ENCODE results near the gene GPR26. TPM values are rescaled to one million over a fixed set of nuclear protein-coding genes. Genes with fewer than 3 reads are reported as not detected.
"Not testable (repeated sequence)": the region's sequence is repeated elsewhere in the genome, so short reads cannot be mapped to it uniquely, and the experiment has no call there.

The GPR26 gene
- total RNA-seq, 1 donor from 2014 or later: not detected

DNA sequence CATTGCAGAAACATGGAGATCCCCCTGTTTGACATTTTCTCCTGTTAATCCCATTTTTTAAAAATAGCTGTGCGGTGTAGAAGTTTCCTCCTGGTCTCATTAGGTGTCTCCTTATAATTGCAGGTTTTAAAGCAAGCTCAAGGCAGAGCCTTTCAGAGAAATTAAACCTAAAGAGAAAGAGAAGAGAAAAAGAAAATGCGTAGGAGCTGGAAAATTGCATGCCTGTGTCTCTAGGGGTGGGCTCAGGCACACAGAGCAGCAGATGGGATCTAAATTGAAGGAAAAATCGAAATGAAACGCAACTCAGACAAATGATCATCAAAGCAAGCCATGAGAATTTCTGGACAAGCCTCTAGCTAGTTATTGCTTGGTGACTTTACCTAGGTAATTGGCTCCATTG, 40.1 kb downstream of the GPR26 start:
- no peak for DNase-seq (ENCODE audit: low read depth in 2 of 2)

DNA sequence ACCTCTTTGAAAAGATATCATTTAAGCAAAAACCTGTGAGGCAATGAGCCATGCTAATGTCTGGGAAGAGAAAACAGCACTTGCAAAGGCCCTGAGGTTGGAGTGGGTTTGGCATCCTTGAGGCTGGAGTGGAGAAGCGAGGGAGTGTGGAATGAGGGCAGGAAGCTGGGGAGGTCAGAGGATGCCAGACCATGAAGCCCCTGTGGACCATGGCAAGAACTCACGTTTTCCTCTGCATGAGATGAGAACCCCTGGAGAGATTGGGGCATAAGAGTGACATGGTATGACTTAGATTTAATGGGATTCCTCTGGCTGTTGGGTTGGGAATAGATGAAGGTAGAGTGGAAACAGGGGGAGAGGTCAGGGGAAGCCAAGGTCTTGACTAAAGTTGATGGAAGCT, 49.4 kb downstream of the GPR26 start:
- DNase-seq (ENCODE audit: low read depth in 2 of 2): no peak

DNA sequence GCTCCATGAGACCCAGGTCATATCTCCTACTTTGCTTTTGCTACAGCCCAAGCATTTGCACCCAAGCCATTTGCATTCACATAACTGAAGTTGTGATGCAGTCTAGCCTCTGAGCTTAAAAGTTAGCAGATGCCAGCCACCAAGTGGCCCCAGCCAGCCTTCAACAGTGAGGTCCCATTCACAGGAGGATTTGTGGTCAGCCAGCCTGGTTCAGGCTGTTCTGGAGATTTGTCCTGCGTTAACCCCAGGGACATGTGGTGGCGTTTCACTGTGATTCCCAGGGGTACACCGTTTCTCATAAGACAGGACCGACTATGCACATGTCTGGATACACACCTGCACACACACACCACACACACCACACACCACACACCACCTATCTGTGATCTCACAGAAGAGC, 51.2 kb downstream of the GPR26 start:
- DNase-seq (ENCODE audit: low read depth in 2 of 2): no peak

DNA sequence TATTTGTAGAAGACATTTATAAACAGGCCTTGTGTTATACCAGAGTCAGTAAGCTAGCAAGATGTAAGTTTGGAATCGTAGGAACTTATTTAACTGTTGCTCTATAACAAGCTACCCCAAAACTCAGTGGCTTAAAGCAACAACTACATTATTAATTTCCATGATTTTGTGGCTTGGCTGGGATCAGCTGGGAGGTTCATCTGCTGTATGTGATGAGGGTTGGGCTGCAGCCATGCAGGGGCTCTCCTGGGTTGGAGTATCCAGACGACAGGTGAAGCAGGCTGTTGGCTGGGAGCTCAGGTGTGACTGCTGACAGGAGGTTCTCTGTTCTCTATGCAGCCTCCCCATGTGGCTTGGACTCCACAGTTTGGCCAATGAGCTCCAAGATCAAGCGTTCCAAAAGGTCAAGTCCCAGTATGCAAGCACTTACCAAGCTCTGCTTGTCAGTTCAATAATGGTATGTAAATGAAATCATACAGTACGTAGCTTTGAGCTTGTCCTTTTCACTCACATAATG, 52.4 kb downstream of the GPR26 start:
- DNase-seq (ENCODE audit: low read depth in 2 of 2): no peak

- DNase-seq (ENCODE audit: low read depth in 2 of 2): no peak
Observed at GRCh38 chr10:123720536-123720935, 54.4 kb downstream of the GPR26 start.

DNA sequence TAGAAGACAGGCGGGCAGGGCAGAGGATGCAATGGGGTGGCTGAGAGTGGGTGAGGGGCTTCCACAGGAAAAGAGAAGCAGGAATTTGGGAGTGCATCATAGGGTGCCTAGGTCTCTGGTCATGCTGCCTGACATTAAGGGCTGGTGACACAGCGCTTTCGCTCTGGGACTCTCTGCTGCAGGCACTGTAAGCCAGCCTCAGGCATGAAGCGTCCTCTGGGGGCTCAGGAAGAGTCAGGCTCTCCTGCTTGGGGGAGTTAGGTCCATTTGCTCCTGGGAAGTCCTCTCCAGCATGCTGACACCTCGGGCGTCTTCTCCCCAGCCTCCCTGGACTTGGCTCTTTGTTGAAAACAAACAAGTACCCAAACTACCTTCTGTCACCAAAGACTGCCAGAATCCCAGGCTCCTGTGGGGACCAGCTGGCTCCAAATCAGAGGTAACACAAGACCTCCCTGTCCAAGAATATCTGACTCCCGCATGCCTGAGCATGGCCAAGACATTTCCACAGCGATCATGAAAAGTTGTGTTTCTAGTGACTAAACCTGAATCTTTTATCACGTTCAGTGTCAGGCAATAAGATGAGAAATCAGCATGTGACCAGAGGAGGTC, 55.4 kb downstream of the GPR26 start:
- no peak for DNase-seq (ENCODE audit: low read depth in 2 of 2)

- DNase-seq (ENCODE audit: low read depth in 2 of 2): no peak
Observed at GRCh38 chr10:123722351-123722750, 56.2 kb downstream of the GPR26 start.

DNA sequence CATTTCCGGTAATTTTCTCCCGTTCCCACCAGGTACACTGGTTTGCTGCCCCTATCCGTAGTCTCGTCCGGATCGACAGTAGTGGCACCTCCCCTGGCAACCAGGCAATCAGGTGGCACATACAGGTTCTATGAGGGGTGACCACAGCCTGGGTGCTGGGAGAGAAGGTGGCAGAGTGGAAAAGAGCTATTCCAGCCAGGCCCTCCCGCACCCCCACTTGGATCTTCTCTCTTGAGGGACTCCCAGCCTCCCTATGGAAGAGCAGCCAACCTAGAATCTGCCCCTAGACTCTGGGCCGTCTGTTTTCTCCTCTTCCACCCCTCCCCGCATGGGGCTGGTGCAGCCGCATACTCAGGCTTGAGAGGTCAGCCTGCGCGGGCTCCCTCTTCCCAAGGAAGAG, 58.6 kb downstream of the GPR26 start:
- DNase-seq (ENCODE audit: low read depth in 2 of 2): no peak

DNA sequence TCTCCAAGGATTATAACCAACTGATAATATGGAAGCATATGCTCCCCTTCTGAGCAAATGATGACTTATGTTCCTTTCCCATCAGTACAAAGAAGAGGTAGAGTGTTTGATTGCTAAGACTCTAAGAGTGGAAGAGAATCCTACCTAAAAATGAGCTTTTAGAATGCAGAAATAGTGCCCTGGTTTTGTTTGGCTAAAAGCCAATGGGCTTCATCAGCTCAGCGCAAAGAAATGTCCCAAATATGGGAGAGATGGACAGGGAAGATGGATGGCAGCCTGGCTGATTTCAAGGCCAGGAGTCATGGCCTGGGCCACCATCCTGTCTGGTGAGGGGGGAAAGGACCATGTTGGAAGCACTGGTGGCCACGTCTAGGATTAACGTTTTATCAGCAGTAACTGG, 60.2 kb downstream of the GPR26 start:
- DNase-seq (ENCODE audit: low read depth in 2 of 2): no peak

GRCh38 chr10:123726836-123727235, 60.7 kb downstream of the GPR26 start:
- DNase-seq (ENCODE audit: low read depth in 2 of 2): no peak

DNA sequence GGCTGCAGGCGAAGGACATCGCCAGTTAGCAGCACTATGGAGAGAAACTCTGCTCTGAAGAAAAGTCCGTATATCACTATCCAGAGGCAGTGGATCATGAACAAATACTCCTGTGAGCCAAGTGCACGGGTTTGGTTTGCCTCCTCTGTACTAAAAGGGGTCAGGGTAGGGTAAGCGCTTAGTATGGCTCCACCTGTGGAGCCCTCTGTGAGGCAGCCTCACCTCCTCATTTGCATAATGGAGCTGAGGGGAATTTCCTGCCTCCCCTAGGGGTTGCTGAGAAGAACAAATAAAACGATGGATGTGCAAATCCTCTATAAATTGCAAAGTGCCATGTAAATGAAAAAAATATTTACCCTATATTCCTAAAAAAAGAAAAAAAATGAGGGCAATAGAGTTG, 63.4 kb downstream of the GPR26 start:
- no peak for DNase-seq (ENCODE audit: low read depth in 2 of 2)

GRCh38 chr10:123736917-123737316, 70.8 kb downstream of the GPR26 start:
- DNase-seq (ENCODE audit: low read depth in 2 of 2): not testable (repeated sequence)

GRCh38 chr10:123741146-123741545, 75.0 kb downstream of the GPR26 start:
- DNase-seq (ENCODE audit: low read depth in 2 of 2): no peak

DNA sequence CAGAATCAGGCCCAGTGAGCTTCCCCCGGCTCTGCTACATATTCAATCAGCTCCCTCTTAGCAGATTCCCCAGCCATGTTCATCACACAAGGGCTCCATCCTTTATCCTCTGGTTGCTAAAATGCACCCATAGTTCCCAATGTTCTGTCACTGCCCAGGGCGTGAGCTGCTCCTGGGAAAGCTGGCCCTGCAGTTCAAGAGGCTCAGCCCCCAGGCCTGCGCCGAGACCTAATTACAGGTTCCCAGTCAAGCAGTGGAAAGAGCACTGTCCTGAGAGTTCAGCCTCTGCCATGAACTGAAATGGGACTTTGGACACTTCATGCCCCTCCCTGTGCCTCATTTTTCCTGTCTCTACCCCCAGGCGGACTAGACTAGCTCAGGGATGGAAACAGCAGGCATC, 75.6 kb downstream of the GPR26 start:
- no peak for DNase-seq (ENCODE audit: low read depth in 2 of 2)

GRCh38 chr10:123742751-123743440, 76.7 kb downstream of the GPR26 start:
- DNase-seq (ENCODE audit: low read depth in 2 of 2): peak in 1 of 2 donors; percentile 2

DNA sequence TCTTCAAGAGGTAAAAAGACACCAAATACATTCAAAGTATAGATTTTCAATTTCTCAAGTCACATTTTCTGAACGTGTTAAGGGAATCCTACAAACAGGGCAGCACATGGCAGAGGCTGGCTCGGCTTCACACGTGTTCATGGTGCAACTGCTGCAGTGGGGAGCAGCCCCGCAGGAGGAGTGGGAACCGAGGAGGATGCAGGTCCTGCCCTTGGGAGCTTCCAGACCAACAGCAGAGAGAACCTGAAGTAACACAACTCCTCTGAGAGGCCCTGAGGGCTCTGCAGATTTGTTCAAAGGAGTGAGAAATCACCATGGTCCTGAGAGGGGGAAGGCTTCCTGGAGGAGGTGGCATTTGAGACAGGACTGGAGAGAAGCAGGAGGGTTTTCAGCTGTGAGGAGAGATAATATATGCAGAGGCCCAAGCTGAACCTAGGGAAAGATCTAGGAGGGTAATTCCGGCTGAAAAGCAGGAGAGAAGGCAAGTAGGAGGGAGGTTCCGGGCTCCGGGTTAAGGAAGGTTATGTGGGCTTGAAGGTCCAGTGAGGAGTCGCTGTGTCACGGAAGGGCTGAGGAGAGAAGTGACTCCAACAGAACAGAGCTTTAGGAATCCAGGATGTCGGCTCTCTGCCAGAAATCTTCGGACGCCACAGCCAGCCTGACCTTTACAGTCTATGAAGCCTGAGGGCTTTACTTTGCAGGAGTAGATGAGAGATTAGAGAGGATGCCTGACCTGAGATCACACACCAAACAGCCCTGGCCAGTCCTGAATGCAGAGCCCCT, 77.5 kb downstream of the GPR26 start:
- DNase-seq (ENCODE audit: low read depth in 2 of 2): no peak

DNA sequence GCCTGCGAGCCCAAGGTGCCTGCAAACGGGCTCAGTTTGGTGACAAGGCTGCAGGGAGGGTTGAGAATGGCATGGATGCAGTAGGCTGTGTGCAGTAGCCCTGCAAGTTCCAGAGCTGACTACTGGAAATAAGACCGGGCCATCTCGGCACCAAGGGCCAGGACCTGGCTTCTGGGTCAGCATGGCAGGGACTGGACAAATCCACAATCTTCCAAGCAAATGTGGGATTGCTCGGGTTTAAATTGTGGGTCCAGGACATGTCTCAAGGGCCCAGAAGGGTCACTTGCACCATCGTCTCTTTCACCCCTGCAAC, 78.0 kb downstream of the GPR26 start:
- DNase-seq (ENCODE audit: low read depth in 2 of 2): no peak

Other genes starting within 250 kb of the GPR26 start
- 0.25 and 0.26 TPM in 2 replicates for gene CPXM2, start 225.5 kb downstream of the GPR26 start, total RNA-seq

All from dermis microvascular lymphatic vessel endothelial cell (primary cell).